T1000 (cell line): ENCODE measurements around the gene CABLES1.
"Not testable (repeated sequence)": the region's sequence is repeated elsewhere in the genome, so short reads cannot be mapped to it uniquely, and the experiment has no call there.

Experiments used
- DNase-seq: peaks from one replicate; lab custom pipeline; 2025; ENCODE audit warnings: mixed read lengths; lab: John Stamatoyannopoulos, UW

CABLES1 gene

DNA sequence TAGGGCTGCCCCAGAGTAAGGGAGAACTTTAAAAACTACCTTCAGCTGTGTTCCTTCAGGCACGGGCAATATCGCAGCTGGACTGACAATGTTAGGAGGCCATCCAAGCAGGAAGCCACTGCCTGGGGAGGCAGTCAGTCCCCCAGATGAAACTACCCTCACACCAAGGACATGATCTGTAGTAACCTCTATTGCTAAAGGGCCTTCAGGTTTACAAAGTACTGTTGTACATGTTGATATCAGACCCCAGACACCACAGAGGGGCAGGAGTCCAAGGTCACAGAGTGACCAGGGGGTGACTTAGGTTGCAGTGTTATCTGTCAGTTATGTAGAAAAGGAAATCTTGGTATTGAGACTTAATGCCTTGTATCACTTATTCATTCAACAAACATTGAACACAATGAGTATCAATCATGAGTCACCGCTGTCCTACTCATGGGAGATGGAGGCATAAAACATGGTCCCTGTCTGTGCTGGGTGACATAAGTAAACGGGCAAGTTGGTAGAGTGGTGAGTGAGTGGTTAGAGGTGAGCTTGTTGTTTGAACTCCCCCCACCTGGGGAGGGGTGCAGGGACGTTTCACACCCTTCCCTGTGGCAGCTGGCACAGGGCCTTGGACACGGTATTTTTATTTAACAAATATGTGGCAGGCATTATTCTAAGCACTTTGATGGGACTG is 7.1 kb downstream of the CABLES1 start:
- DNase-seq, result no peak

DNA sequence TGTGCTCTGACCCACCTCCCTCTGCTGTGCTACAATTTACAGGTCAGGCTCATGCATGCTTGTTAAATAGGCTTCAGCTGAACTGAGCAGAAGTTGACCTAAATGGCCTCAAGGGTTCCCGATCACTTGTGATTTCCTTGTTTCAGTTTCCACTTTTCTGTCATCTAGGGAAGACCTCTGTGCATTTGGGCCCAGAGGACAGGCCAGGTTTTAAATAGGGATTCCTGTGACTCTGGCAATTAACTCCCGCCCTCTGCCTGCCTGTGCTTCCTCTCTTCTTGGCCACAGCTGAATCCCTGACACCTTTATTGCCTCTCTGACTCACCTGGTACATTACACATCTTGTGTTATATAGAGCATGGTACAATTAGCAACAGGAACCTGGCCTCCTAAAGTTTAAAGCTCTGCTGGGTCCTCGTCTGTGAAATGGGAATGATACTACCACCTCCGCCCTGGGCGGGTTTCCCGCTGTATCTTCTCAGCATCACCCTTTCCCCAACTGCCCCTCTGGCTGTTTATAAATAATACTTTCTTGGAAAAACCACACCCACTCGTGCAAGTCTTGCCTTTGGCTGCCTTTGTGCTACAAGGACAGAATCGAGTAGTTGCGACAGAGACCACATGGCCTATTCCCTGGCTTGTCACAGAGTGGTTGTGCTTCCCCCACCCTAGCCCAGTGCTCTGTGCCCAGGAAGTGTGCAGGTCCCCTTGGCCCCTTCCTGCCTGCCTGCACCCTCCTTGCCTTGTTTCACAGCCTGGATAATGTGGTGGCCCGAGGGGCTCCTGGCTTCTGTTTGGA is 7.9 kb downstream of the CABLES1 start:
- no peak for DNase-seq

GRCh38 chr18:23143815-23144261 is 8.6 kb downstream of the CABLES1 start:
- no peak for DNase-seq

DNA sequence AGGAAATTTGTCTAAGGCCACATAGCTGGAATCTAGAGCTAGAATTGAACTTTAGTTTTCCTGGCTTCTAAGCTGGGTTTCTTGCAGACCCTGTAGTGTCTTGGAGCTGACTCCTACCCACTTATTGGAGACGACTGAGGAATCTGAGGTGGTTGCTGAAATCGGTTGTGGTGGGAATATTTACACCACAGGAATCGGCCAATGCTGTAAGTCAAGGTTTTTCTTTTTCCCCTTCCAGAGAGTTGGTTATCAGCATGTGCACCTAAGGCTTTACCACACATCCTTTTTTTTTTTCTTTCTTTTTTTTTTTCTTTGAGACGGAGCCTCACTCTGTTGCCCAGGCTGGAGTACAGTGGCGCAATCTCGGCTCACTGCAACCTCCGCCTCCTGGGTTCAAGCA is 9.4 kb downstream of the CABLES1 start:
- no peak for DNase-seq

GRCh38 chr18:23145621-23146020 is 10.3 kb downstream of the CABLES1 start:
- no peak for DNase-seq

DNA sequence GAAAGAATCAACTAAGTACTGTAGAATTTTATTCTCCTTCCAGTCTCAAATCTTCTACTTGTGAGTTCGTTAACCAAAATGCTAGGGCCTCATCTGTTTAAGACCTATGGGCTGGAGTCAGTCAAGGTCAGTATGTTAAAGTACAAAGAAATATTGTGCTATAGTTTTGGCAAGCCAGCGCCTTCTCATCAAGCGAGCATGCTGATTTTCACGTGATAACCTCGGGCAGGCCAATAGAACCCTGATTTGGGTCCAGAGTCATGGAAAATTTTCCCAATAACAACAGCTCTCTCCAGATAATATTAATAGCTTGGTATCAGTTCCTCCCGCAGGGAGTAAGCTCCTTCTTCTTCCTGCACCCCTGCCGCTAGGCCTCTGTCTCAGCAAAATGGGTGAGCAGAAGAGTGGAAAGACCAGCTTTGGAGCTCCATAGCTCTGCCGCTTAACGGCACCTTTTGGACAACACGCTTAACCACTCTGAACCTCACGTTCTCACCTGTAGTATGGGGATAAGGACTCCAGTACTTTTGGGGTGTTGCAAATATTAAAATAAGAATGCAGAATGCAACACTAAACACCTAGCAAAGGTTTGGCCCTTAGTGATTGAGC is 11.7 kb downstream of the CABLES1 start:
- no peak for DNase-seq

DNA sequence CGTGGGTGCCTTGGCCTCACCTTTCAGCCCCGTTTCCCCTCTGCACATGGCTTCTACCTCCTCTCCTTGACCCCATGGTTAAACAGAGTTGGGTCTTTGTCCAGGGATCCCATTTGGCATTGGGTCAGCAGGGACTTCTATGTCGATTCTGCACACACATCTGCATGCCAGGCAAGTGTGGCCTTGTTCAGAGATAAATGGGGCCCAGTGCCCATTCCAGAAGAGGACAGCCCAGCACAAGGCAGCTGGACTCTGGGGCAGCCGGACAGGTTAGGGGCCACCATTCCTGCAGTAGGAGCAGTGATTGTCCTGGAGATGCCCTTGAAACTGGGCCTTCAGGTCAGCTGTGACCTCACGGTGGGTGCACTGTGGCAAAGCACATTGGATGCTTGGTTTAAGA is 13.1 kb downstream of the CABLES1 start:
- DNase-seq, result no peak

DNA sequence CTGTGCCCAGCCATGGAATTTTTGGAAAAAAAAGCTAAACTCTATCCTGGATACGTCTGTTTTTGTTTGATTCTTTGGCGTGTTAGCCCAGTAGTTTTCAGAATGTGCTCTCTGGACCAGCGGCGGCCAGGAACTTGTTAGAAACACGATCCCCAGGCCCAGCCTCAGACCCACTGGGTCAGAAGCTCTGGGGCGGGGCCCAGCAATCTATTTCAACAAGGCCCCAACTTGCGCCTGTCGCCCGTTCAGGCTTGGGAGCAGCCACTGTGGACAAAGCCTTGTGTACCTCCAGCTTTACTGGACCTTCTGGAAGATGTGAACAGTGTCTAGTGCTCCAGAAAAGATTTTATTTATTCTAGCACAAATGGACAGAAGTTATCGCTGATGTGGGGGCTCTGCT is 14.3 kb downstream of the CABLES1 start:
- DNase-seq, result no peak

- no peak for DNase-seq
These were observed 16.3 kb downstream of the CABLES1 start for GRCh38 chr18:23151414-23152099.

GRCh38 chr18:23154030-23154429 is 18.7 kb downstream of the CABLES1 start:
- DNase-seq, result no peak

DNA sequence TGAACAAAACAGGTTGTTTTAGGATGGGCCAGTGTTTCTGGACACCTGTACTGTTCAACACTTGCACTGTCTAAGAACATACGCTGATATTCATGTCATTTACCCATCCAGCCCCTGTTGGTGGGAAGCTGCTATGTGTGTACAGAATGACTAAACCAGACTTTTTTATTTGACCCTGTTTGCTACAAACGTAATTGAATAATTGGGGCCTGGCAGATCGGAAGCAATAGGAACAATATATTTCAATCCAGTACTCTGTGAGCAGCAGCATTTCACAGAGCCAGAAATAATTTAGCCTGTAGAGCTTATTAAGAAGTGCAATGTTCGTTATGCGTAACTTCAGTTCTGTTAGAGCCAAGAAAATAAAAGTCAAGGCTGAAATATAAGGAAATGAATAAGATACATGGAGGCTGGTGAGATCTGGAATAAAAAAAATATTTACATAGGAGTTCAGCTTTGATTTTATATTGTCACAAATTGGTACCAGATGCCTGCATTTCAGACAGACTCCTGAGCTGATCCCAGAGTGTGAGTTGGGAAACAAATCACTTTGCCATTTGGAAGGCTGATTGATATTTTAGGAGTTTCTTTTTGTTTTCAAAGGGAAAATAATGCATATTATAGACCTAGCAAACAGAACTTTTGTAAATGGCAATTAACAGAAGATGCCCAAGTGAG is 19.7 kb downstream of the CABLES1 start:
- no peak for DNase-seq

- no peak for DNase-seq
These were observed 20.3 kb downstream of the CABLES1 start for GRCh38 chr18:23155537-23155936.

DNA sequence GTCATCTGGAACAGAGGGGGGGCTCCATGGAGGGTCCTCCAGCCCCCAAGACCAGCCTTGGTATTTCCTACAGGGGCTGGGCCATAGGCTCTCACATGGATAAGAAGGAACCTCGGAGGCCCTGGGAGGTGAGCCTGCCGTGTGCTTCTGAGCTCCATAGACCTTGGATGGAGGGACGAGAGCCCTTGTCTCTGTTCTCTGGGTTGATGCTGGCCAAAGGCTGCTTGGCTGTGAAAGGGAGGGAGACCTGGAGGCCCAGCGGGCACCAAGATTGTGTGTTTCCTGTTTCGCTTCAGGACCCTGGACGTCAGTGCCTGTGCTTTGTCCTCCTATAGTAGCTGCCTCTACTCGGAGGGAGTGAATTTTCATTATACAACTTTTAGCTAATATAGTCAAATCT is 20.8 kb downstream of the CABLES1 start:
- no peak for DNase-seq

DNA sequence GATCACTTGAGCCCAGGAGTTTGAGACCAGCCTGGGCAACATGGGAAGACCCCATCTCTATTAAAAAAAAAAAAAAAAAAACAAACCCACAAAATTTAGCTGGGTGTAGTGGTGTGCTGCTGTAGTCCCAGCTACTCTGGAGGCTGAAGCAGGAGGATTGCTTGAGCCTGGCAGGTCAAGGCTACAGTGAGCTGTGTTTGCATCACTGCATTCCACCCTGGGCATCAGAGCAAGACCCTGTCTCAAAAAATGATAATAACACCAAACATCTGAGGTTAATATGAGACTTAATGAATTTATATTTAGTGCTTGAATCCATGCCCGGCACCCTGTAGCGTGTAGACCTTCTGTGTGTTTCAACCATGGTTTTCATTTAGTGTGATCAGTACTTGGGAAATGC is 22.8 kb downstream of the CABLES1 start:
- DNase-seq, result no peak

DNA sequence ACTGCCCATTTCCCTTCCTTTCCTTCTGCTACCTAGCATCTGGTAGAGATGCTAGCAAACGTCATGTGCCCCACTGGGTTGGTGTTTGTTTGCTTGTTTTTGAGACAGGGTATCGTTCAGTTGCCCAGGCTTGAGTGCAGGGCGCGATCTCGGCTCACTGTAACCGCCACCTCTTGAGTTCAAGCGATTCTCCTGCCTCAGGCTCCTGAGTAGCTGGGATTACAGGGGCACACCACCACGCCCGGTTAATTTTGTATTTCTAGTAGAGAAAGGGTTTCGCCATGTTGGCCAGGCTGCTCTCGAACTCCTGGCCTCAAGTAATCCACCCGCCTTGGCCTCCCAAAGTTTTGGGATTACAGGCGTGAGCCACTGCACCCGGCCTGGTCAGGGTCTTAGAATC is 23.6 kb downstream of the CABLES1 start:
- DNase-seq, result not testable (repeated sequence)

DNA sequence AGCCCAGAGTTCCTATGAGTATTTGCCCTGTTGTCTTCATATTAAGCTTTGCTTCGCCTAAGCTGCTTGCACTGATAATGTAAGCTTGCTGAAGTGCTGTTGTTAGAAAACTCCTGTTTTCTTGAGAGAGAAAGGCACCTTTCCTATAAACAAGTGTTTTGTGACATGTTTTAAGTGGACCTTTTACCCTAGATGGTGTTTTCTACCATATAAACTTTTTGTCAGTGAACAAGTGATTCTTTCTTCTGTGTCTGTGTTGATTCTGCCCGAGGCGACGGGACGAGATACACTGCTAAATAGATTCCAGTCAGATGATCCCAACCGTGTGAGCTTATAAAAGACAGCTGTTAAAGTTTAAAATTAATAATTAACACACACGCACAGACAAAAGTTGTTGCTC is 24.1 kb downstream of the CABLES1 start:
- DNase-seq, result no peak

- no peak for DNase-seq
These were observed 27.2 kb downstream of the CABLES1 start for GRCh38 chr18:23162473-23162872.

GRCh38 chr18:23163786-23164533 is 28.7 kb downstream of the CABLES1 start:
- no peak for DNase-seq

- DNase-seq, result no peak
These were observed 30.2 kb downstream of the CABLES1 start for GRCh38 chr18:23165271-23166068.

GRCh38 chr18:23166891-23167541 is 31.7 kb downstream of the CABLES1 start:
- no peak for DNase-seq
